Measurements from ENCODE around the gene GTF2A1L. TPM values are rescaled to one million over a fixed set of nuclear protein-coding genes. Genes with fewer than 3 reads are reported as not detected.

GTF2A1L gene, protein sequence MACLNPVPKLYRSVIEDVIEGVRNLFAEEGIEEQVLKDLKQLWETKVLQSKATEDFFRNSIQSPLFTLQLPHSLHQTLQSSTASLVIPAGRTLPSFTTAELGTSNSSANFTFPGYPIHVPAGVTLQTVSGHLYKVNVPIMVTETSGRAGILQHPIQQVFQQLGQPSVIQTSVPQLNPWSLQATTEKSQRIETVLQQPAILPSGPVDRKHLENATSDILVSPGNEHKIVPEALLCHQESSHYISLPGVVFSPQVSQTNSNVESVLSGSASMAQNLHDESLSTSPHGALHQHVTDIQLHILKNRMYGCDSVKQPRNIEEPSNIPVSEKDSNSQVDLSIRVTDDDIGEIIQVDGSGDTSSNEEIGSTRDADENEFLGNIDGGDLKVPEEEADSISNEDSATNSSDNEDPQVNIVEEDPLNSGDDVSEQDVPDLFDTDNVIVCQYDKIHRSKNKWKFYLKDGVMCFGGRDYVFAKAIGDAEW
- total RNA-seq: not detected

GRCh38 chr2:48617618-48618017, at the start of gene GTF2A1L:
Gene GTF2A1L, plus strand, starts transcription at chr2:48617856. Its CDS starts 19 bp downstream, at chr2:48617875.
- Mint-ChIP-seq H3K4me3 (no peak within 1 kb of the TSS), H3K27ac (no peak within 1 kb of the TSS), H3K9me3 (no peaks in the 10 kb centered on the region), H3K4me1 (ENCODE audit: low read depth in 2 of 2) (no peaks in the 10 kb centered on the region), H3K27me3 (peaks cover 5 to 7% of the 10 kb centered on the region in 2 donors), H3K36me3 (no peaks in the 10 kb centered on the region)
- DNase-seq (ENCODE audit: low spot score): no peak
- no peak for ATAC-seq

GRCh38 chr2:48568547-48568946, 49.1 kb upstream of the GTF2A1L start:
- Mint-ChIP-seq H3K36me3 (no peaks in the 10 kb centered on the region), H3K27me3 (peaks cover 0 to 10% of the 10 kb centered on the region in 2 donors), H3K27ac (no peak overlapping the region), H3K4me3 (peak overlapping the region; percentile 31), H3K4me1 (ENCODE audit: low read depth in 2 of 2) (peaks cover 0 to 5% of the 10 kb centered on the region in 2 donors), H3K9me3 (no peaks in the 10 kb centered on the region)
- DNase-seq (ENCODE audit: low spot score): no peak
- peak in 1 of 2 donors; percentile 51 for ATAC-seq

GRCh38 chr2:48569433-48569832, 48.2 kb upstream of the GTF2A1L start:
- Mint-ChIP-seq H3K4me3 (no peak overlapping the region), H3K4me1 (ENCODE audit: low read depth in 2 of 2) (peaks cover under 1 to 5% of the 10 kb centered on the region in 2 donors), H3K36me3 (no peaks in the 10 kb centered on the region), H3K9me3 (no peaks in the 10 kb centered on the region), H3K27ac (no peak overlapping the region), H3K27me3 (peaks cover 0 to 9% of the 10 kb centered on the region in 2 donors)
- DNase-seq (ENCODE audit: low spot score) (no peak), ATAC-seq (no peak)

GRCh38 chr2:48572816-48573215, 44.8 kb upstream of the GTF2A1L start:
- ATAC-seq (no peak), DNase-seq (ENCODE audit: low spot score) (no peak)
- Mint-ChIP-seq H3K4me1 (ENCODE audit: low read depth in 2 of 2) (peaks cover 5 to 6% of the 10 kb centered on the region in 2 donors), H3K36me3 (no peaks in the 10 kb centered on the region), H3K4me3 (no peak overlapping the region), H3K27me3 (peaks cover 0 to 8% of the 10 kb centered on the region in 2 donors), H3K27ac (no peak overlapping the region), H3K9me3 (no peaks in the 10 kb centered on the region)

DNA sequence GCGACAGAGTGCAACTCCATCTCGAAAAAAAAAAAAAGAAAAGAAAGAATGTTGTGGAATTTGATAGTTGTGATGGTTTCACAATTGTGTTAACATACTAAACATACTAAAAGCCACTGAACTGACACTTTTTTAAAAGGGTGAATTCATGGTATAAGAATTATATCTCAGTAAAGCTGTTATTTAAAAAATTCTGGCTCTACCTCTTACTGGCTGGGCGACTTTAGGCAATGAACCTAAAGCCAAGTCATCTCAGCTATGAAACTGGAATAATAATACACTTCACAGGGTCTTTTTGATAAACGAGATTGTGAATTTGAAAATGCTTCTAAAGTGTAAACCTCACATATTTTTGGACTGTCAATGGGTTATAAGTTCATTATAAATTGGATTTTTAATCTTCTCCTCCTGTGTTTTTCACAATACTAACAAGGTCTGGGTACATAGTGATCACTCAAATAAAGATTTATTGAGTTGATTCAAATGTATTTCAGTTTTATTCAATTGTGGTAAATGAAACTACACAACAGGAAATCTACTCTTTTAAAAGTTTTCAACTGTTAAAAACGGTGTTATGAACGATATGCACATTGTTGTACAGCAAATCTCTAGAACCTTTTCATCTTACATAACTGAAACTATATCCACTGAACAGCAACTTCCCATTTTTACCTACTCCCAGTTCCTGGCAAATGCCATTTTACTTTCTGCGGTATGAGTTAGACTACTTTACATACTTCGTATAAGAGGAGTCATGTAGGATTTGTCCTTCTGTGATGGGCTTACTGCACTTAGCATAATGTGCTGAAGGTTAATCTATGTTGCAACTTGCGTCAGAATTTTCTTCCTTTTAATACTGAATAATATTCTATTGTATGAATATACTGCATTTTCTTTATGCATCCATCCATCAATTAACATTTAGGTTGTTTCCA, 43.0 kb upstream of the GTF2A1L start:
- H3K27me3 Mint-ChIP-seq: peaks cover 4 to 5% of the 10 kb centered on the region in 2 donors
- ATAC-seq: peak in 1 of 2 donors; percentile 27
- no peak for DNase-seq (ENCODE audit: low spot score)
- no peak overlapping the region for H3K4me3 Mint-ChIP-seq
- H3K36me3 Mint-ChIP-seq: no peaks in the 10 kb centered on the region
- H3K9me3 Mint-ChIP-seq: no peaks in the 10 kb centered on the region
- H3K4me1 Mint-ChIP-seq (ENCODE audit: low read depth in 2 of 2): peaks cover 0 to 6% of the 10 kb centered on the region in 2 donors
- H3K27ac Mint-ChIP-seq: no peak overlapping the region

DNA sequence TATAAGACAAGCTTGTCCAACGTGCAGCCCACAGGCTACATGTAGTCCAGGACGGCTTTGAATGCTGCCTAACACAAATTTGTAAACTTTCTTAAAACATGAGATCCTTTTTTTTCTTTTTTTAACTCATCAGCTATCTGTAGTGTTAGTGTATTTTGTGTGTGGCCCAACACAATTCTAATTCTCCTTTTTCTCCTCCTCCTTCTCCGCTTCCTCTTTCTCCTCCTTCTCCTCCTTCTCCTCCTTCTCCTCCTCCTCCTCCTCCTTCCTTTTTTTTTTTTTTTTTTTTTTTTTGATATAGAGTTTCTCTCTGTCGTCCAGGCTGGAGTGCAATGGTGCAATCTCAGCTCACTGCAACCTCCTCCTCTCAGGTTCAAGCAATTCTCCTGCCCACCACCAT, 39.3 kb upstream of the GTF2A1L start:
- H3K4me1 Mint-ChIP-seq (ENCODE audit: low read depth in 2 of 2): peaks cover 0 to 6% of the 10 kb centered on the region in 2 donors
- ATAC-seq: no peak
- DNase-seq (ENCODE audit: low spot score): no peak
- peaks cover 14 to 16% of the 10 kb centered on the region in 2 donors for H3K27me3 Mint-ChIP-seq
- no peaks in the 10 kb centered on the region for H3K36me3 Mint-ChIP-seq
- H3K9me3 Mint-ChIP-seq: no peaks in the 10 kb centered on the region
- no peak overlapping the region for H3K27ac Mint-ChIP-seq
- no peak overlapping the region for H3K4me3 Mint-ChIP-seq

DNA sequence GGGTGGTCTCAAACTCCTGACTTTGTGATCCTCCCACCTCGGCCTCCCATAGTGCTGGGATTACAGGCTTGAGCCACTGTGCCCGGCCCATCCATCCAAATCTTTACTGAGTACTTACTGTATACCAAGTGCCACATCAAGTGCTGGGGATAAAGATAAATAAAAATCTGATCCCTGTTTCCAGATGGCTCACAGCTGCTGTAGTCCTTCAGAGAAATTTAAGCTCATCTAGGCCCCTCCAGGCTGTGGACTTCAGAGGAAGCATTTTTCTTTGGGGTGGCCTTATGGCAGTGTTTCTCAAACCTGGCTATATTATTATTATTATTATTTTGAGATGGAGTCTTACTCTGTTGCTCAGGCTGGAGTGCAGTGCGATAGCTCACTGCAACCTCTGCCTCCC, 33.7 kb upstream of the GTF2A1L start:
- H3K9me3 Mint-ChIP-seq: no peaks in the 10 kb centered on the region
- no peaks in the 10 kb centered on the region for H3K36me3 Mint-ChIP-seq
- H3K27ac Mint-ChIP-seq: no peak overlapping the region
- no peak for DNase-seq (ENCODE audit: low spot score)
- H3K4me1 Mint-ChIP-seq (ENCODE audit: low read depth in 2 of 2): peaks cover 0 to 2% of the 10 kb centered on the region in 2 donors
- ATAC-seq: no peak
- H3K4me3 Mint-ChIP-seq: no peak overlapping the region
- peaks cover 13 to 24% of the 10 kb centered on the region in 2 donors for H3K27me3 Mint-ChIP-seq

GRCh38 chr2:48584551-48584950, 33.1 kb upstream of the GTF2A1L start:
- ATAC-seq: no peak
- Mint-ChIP-seq H3K4me1 (ENCODE audit: low read depth in 2 of 2) (peaks cover 0 to 5% of the 10 kb centered on the region in 2 donors), H3K27ac (no peak overlapping the region), H3K9me3 (no peaks in the 10 kb centered on the region), H3K36me3 (no peaks in the 10 kb centered on the region), H3K27me3 (peaks cover 13 to 25% of the 10 kb centered on the region in 2 donors), H3K4me3 (no peak overlapping the region)
- no peak for DNase-seq (ENCODE audit: low spot score)

GRCh38 chr2:48586433-48586832, 31.2 kb upstream of the GTF2A1L start:
- no peak for ATAC-seq
- no peaks in the 10 kb centered on the region for H3K9me3 Mint-ChIP-seq
- peaks cover 0 to 5% of the 10 kb centered on the region in 2 donors for H3K4me1 Mint-ChIP-seq (ENCODE audit: low read depth in 2 of 2)
- H3K4me3 Mint-ChIP-seq: no peak overlapping the region
- H3K27ac Mint-ChIP-seq: no peak overlapping the region
- no peaks in the 10 kb centered on the region for H3K36me3 Mint-ChIP-seq
- no peak for DNase-seq (ENCODE audit: low spot score)
- H3K27me3 Mint-ChIP-seq: peaks cover 5 to 14% of the 10 kb centered on the region in 2 donors

- H3K4me3 Mint-ChIP-seq: no peak overlapping the region
- ATAC-seq: no peak
- DNase-seq (ENCODE audit: low spot score): no peak
- peaks cover 0 to 5% of the 10 kb centered on the region in 2 donors for H3K4me1 Mint-ChIP-seq (ENCODE audit: low read depth in 2 of 2)
- no peaks in the 10 kb centered on the region for H3K9me3 Mint-ChIP-seq
- H3K27me3 Mint-ChIP-seq: peaks cover 5 to 21% of the 10 kb centered on the region in 2 donors
- H3K27ac Mint-ChIP-seq: no peak overlapping the region
- H3K36me3 Mint-ChIP-seq: no peaks in the 10 kb centered on the region
These were observed 30.1 kb upstream of the GTF2A1L start for GRCh38 chr2:48587560-48587959.

DNA sequence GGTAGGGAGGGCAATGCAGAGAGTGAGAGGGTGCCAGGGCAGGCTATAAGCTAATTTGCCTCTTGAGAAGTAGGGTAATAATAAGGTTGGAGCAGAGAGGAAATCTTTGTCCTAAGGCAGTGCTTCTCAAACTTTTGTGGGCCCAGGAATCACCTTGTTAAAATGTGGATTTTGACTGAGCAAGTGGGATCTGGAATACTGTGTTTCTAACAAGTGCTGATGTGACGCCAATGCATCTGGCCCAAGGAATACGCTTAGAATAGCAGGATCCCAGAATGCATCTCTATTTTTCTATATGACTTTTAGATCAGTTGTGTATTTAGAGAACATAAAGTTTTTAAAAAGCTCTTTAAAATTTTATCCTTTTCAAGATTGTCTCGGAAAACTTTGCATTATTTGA, 29.7 kb upstream of the GTF2A1L start:
- ATAC-seq: no peak
- Mint-ChIP-seq H3K27me3 (peaks cover 5 to 21% of the 10 kb centered on the region in 2 donors), H3K4me3 (no peak overlapping the region), H3K27ac (no peak overlapping the region), H3K36me3 (no peaks in the 10 kb centered on the region), H3K9me3 (no peaks in the 10 kb centered on the region), H3K4me1 (ENCODE audit: low read depth in 2 of 2) (peaks cover 0 to 5% of the 10 kb centered on the region in 2 donors)
- no peak for DNase-seq (ENCODE audit: low spot score)

- no peak for ATAC-seq
- H3K4me1 Mint-ChIP-seq (ENCODE audit: low read depth in 2 of 2): peaks cover 0 to 5% of the 10 kb centered on the region in 2 donors
- no peaks in the 10 kb centered on the region for H3K36me3 Mint-ChIP-seq
- DNase-seq (ENCODE audit: low spot score): no peak
- no peaks in the 10 kb centered on the region for H3K9me3 Mint-ChIP-seq
- H3K27ac Mint-ChIP-seq: no peak overlapping the region
- H3K4me3 Mint-ChIP-seq: no peak overlapping the region
- H3K27me3 Mint-ChIP-seq: peaks cover 5 to 21% of the 10 kb centered on the region in 2 donors
These were observed 28.9 kb upstream of the GTF2A1L start for GRCh38 chr2:48588745-48589144.

GRCh38 chr2:48589170-48589767, 28.4 kb upstream of the GTF2A1L start:
- peaks cover 0 to 5% of the 10 kb centered on the region in 2 donors for H3K4me1 Mint-ChIP-seq (ENCODE audit: low read depth in 2 of 2)
- H3K9me3 Mint-ChIP-seq: no peaks in the 10 kb centered on the region
- no peak overlapping the region for H3K4me3 Mint-ChIP-seq
- H3K27me3 Mint-ChIP-seq: peaks cover 5 to 21% of the 10 kb centered on the region in 2 donors
- no peaks in the 10 kb centered on the region for H3K36me3 Mint-ChIP-seq
- DNase-seq (ENCODE audit: low spot score) (no peak), ATAC-seq (no peak)
- no peak overlapping the region for H3K27ac Mint-ChIP-seq
